ENCODE results near the gene THSD4.
"Not testable (repeated sequence)": the region's sequence is repeated elsewhere in the genome, so short reads cannot be mapped to it uniquely, and the experiment has no call there.

The THSD4 gene

DNA sequence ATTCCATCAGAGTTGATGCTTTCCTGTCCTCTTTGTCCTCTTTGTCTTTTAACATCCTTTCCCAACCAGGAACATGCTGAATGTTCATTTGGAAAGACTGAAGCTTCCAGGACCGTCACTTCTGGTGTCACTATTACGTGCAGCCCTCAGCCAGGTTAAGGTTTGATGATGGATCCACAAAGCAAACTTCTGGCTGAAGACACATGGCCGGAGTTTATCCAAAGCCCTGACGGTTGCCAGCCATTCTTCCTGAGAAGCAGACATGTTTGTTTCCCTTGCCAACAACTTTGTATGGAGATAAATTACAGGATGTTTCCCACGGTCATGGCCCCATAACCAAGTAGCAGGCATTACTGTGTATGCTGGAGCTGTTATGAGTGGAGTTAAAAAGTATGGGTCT is 236.9 kb downstream of the THSD4 start:
- no peak for DNase-seq (ENCODE audit: low read depth)

DNA sequence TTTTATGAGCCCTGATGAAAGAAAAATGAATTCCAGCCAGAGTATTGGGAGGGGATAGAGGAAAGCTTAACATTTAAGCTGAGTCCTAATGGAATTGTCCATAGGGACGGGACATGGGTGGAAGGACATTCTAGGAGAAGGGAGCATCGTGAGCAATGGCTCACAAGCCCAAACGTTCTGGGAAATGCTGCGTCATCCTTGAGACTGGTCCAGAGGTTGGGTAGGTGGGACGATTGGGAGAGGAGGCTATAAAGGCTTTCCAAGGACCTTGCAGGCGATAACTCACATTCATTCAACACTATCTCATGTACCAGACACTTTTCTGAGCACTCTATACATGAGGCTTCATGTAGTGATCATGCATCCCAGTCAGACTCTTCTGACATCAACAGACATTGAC is 237.5 kb downstream of the THSD4 start:
- DNase-seq (ENCODE audit: low read depth): no peak

DNA sequence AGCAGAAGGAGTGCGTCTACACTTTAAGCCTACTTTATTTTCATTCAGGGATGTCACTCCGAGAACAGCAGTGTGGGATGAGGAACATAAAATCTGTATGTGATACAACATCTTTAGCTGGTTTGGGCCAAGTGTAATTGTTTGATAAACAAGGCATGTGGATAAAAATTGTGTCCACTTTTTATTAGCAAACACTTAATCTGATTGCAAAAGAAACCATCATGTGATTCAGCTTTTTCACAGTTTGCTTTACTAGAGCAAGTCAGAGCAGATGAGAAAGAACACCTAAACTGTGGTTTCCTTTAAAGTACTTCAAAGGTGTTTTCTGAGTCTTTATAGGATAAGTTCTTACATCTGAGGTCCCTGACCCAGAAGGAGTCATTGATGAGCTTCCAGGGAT is 237.9 kb downstream of the THSD4 start:
- DNase-seq (ENCODE audit: low read depth): no peak

DNA sequence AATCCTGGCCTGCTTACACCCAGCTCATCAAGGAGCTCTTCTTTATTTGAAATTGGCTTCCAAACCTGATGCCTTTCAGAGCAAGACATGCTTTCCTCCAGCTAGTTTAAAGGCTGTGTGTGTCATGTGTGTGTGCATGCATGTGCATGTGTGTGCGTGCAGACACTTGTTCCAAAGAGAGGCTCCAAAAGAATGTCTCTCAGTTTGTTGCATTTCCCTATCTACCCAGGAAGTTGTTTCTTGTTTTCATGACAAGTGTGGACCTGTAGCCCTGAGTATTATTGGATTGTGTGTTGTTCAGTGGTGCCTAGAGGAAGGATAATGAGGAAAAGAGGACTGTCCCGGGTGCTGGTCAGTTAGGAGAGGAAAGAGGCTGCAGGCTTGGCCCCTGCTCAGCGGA is 240.0 kb downstream of the THSD4 start:
- no peak for DNase-seq (ENCODE audit: low read depth)

DNA sequence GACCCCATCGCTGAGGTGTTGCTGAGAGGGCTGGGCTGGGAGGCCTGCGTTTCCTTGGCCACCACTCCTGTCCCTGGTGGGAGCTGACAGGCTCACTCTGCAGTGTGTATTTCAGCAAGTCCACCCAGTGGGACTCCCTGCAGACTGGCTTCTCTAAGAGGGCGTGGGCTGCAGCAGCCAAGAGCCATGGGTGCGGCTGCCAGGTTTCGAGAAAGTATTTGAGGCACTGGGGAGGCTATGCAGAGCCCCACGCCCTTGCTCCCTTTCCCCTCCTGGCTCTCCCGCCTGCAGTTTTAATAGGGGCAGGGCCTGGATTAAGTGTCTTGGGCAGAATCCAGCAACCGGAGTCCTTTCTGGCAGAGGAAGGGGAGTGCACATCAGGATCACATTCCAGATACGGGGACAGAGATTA is 242.1 kb downstream of the THSD4 start:
- DNase-seq (ENCODE audit: low read depth): no peak

DNA sequence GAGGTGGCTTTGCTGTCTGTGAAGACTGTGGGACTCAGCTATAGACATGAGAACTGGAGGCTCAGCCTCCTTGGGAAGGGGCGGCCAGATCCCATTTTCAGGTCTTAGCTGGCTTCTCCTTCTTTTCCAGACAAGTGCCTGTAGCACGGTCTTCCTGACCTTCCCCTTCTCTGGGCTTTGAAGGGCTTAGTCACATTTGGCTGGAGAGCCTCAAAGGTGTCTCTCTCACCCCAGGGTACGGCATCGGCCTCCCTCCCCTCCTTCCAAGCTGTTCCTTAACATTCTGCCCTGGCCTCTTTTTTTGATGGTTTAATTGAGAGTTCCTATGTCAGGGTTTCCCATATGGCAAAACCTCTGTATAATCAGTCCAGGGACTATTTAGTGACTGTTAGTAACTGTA is 242.7 kb downstream of the THSD4 start:
- DNase-seq (ENCODE audit: low read depth): no peak

DNA sequence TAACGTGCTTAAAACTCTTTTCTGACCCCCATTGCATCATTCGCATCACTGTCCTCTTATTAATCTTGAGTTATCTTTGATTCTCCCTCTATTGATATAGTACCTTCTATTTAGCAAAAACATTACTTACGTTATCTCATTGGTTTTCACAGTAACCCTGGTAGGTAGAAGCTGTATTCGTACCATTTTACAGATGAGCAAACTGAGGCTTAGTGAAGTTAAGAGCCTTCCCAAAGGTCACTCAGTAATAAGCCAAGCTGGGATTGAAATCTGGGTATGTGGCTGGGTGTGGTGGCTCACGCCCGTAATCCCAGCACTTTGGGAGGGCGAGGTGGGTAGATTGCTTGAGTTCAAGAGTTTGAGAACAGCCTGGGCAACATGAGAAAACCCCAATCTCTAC is 244.0 kb downstream of the THSD4 start:
- no peak for DNase-seq (ENCODE audit: low read depth)

DNA sequence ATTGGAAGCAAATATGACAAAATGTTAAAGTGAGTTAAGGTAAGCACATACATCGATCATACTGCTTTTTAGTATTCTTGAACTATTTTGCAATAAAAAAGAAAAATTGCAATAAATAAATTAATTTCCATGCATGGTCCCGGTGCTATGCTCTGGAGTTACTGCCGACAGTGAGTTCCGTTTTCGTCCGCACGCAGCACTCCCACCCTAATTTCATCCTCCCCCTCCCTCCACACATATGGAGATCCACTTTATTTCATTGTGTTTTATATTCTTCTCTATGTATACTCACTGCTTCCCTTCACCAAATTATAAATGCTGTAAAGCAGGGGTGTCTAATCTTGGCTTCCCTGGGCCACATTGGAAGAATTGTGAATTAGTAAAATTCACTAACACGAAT is 247.3 kb downstream of the THSD4 start:
- DNase-seq (ENCODE audit: low read depth): no peak

DNA sequence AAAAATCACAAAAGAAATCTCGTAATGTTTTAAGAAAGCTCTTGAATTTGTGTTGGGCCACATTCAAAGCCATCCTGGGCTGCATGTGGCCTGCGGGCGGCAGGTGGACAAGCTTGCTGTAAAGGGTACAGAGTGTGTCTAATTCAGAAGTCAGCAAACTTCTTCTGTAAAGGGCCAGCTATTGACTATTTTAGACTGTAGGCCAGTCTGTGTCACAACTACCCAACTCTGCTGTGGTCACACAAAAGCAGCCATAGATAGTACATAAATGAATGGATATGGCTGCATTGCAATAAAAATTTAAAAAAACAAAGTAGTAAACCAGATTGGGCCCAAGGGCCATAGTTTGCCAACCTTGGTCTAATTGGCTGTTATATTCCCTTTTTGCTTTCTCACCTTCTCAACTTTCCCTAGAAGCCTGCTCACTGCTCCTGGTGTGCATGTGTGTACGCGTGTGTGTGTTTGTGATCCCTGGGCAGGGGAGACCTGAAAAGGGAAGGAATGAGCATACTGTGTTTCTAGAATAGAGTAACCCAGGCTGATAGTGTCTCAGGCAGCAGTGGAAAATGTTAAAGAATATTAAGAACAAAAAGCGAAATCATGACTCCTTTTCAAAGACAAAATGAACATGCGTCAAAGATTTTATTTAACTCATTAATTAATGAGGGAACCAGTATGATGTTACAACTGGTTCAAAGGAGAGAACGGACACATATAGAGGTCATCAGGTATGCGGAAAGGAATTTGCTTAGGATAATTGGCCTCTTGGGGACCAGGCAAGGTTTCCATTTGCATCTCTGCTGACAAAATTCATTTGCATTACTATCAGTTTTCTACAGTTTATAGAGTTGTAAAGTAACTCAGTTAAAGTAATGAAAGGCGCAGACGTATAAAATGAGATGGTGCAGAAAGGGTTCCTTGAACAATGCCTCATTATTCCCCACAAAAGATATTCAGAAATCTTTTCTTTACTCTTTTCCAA is 248.0 kb downstream of the THSD4 start:
- no peak for DNase-seq (ENCODE audit: low read depth)

DNA sequence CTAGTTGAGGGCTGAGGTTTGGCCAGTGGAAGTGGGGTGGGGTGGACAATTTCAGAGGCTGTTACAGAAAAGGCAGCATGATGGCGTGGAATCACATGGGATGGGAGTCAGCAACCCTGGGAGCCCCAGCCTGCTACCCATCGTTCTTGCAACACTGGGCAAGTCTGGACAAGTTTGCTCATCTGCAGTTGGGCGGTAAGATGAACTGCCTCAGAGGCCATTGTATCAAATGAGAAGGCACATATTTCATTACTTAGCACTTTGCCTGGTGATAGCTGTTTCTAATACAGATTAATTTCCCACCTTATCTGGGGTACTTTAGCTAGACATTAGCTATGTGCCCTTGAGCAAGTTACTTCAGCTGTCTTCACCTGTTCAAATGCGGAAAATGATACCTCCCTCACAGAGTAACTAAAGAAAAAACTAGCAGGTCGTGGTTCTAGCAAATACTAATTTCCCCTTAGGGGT is 248.9 kb downstream of the THSD4 start:
- DNase-seq (ENCODE audit: low read depth): no peak

DNA sequence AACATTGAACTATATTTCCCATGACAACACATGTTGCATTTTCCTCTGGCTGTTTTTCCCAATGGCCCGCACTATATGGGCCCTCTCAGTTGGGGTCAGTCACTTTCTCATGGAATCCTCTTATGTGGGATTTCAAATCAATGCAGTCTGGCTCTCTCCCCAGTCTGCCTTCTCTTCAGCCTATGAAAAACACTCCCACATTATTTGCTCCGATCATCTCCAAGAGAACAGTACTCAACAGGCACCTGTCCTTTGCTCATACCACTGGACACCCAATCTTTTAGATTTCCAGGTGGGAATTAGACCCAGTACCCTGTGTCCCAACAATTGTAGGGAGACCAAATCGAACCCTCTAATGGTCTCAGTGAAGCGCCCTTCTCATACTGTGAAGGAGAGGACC is 251.3 kb downstream of the THSD4 start:
- no peak for DNase-seq (ENCODE audit: low read depth)

DNA sequence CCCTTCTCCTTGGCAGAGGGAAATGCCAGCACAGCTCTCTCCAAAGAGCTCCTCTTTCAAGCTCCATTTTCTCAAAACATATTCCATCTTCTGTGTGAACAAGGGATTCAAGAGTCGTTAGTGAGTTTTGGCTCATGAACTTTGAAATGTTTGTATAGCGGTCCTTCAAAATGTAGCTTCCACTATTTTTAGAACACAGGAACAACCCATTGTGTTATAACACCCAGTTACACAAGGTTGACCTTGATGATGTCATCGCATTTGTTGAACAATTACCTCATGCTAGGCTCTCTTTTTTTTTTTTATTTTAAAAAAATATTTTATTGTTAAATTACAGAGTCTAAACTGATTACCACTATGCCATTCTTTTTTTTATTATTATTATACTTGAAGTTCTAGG is 251.7 kb downstream of the THSD4 start:
- DNase-seq (ENCODE audit: low read depth): no peak

DNA sequence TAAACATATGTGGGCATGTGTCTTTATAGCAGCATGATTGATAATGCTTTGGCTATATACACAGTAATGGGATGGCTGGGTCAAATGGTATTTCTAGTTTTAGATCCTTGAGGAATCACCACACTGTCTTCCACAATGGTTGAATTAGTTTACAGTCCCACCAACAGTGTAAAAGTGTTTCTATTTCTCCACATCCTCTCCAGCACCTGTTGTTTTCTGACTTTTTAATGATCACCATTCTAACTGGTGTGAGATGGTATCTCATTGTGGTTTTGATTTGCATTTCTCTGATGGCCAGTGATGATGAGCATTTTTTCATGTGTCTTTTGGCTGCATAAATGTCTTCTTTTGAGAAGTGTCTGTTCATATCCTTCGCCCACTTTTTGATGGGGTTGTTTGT is 252.5 kb downstream of the THSD4 start:
- DNase-seq (ENCODE audit: low read depth): not testable (repeated sequence)

DNA sequence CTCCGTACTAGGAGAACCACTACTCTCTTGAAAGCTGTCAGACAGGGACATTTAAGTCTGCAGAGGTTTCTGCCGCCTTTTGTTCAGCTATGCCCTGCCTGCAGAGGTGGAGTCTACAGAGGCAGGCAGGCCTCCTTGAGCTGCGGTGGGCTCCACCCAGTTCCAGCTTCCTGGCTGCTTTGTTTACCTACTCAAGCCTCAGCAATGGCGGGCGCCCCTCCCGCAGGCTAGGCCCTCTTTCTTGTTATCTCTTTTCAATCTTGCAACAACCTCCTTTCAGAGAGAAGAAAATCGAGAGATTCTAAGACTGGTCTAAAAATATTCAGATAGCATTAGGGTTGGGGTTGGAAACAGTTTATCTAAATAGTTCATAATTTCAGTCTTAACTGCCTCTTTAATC is 257.5 kb downstream of the THSD4 start:
- DNase-seq (ENCODE audit: low read depth): not testable (repeated sequence)

DNA sequence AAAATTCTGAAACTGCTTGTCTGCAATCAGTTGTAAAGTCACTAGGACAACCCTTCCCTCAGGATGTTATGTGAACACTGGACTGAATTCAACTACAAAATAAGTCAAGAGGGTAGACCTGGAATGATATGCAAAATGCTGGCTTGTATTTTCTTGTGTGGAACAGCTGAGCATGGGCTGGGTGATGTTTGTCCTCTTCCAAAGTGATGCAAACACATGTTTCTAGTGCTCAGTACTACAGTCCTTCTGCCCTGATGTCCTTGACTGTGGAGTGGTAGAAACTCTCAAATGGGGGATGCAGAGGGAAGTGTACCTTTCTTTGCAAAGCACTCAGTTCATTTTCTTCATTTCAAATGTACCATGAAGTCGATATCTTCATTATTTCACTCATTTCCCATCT is 258.6 kb downstream of the THSD4 start:
- no peak for DNase-seq (ENCODE audit: low read depth)

DNA sequence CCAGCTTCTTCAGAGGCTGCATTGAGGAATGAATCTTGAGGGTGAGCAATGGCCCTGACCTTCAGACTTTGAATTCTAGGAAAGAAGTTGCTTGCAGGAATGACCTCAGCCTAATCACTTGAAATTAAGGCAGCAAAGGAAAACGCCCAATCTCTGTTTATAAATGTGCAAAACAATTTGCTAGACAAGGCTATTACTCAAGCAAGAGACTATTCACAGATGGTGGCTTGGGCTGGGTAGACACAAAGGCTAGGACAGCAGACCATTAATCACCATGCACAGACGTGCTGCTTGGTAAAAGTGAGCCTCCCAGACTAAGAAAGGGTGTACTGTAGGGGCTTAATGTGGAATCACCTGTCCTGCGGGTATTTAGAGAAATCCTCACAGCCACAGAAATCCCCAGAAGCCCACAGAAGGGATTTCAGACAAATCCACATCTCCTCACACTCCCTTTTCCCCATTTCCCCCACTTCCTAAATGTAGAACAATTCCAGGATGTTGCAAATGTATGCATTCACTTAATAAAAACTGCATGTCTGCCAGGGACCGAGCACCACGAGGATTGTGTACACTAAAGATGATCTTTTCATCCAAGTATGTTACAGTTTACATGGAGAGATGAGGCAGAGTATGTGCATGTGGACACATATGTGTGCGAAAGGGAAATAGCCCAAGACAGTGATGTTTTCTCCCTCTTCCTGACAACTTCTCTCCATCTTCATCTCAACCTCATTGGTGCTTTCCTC is 259.5 kb downstream of the THSD4 start:
- no peak for DNase-seq (ENCODE audit: low read depth)

DNA sequence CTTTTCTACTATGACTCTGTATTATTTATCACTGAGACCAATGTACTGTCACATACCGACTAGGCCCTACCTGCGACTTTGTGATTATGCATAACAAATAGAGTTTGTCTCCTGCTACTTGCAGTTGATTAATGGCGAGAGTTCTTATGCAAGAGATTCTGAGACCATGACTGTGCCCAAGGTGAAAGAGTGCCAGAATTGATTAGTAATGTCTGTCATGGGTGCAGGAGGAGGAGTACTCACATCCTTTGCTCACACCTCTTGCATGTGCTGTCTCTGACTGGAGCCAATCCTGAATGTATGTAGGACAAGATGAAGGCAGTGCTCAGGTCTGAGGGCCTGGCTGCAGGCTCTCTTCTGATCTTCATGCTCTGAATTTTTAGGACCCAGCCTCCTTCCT is 260.7 kb downstream of the THSD4 start:
- DNase-seq (ENCODE audit: low read depth): no peak

DNA sequence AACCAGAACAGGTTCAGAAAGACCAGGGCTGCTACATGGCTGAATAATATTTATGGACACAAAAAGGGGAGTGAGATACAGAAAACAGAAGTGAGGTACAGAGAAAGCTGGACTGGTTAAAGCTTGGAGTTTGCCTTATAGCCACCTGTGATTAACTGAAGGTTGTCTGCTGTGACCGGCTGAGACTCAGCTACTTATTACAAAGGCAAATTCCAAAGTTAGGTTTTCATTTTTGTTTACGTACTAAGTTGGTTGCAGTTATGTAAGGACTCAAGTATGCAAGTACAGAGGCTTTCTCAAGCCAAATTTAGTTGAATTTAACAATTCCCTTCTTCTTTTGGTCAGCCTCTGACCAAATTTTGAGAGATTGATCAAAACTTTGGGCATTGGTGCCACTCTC is 264.6 kb downstream of the THSD4 start:
- DNase-seq (ENCODE audit: low read depth): no peak

DNA sequence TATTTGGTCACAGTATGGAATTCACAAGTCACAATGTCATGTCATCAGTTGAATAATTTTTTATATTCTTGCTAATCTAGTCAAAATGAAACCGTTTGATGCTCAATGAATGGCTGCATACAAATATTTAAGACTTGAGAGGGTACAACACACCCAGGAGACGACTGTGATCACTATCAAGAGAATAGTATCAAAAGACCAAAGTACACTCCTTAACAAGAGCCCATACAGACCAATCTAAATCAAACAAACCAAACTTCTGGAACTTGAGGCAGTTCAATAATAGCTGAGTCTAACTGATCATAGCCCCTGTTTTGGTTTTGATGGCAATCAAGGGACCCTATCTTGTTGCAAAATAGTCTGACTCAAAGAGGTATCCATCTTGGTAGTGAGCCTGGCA is 265.1 kb downstream of the THSD4 start:
- no peak for DNase-seq (ENCODE audit: low read depth)

DNA sequence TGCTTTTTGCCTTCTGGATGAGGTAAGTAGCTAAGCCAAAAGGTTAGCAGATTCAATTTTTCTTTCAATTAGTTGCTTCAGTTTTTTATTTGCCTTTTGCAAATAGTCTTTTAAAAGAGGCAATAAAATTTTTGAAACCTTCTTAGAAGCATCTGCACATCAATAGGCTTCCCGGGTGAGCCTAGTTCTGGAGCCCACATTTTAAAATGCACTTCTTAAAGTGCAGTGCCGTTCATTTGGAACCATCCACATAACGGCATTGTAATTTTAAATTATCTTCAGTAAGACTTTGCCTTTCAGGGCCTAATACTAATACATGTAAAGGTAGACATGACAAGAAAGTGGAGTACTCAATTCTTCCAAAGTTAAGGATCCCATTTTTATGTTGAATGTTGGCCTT is 269.2 kb downstream of the THSD4 start:
- no peak for DNase-seq (ENCODE audit: low read depth)

DNA sequence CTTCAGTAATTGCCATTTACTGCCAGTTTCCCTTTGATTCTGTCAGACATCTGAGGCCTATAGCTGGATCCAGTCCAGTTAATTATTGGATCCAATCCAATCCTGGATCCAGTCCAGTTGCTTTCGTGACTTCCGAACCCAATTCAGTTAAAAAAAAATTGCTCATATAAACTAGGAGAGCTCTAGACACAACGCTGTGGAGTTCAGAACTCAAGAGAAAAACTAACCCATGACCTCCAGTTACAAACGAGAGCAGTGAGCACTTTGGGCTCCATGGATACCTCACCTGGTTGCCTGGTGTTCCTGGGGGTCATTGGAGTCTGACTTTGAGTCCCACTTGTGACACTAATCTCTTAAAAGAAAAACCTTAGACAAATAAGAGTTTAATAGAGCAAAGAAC is 269.8 kb downstream of the THSD4 start:
- no peak for DNase-seq (ENCODE audit: low read depth)

DNA sequence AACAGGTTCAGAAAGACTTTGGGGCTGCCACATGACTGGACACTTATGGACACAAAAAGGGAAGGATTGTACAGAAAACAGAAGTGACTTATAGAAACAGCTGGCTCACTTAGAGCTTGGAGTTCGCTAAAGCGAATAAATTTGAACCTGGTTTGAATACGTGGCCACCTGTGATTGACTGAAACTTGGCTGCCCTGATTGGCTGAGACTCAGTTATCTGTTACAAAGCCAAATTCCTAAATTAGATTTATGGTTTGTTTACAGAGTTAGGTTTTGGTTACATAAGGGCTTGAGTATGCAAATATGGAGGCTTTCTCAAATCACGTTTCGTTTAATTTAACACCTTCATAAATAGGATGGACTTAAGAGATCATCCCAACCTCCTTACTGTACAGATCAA is 270.2 kb downstream of the THSD4 start:
- DNase-seq (ENCODE audit: low read depth): no peak

DNA sequence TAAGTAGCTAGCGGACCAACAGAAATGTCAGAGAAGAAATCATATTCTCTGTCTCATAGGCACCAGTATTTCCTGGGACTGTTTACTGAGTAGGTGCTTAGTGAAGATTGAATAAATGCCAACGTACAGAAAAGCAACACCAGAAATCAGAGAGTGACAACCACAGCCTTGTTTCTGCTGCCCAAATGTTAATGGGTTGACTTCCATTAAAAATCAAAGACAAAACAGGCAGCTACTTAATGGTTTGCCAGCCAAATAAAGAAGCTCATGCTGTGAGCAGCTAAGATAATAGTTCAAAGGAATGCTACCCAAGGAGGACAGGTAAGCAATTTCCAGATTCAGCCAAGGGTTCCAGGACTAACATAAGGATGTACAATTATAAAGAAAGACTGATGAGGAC is 270.7 kb downstream of the THSD4 start:
- no peak for DNase-seq (ENCODE audit: low read depth)
